Right lobe of liver (tissue), 6 donors: ENCODE measurements around the gene SLC7A8. TPM values are rescaled to one million over a fixed set of nuclear protein-coding genes. Genes with fewer than 3 reads are reported as not detected.
A peak's percentile ranks its signal among the peaks of the same experiment; 100 is the strongest.

Source experiments
- ATAC-seq, 4 donors: fragments of 200-7000 bp; cut with Tn5 transposase; one replicate each; pipeline ENCODE4 v1.9.1; 2020; ENCODE audit warnings: mild to moderate bottlenecking in 4 of 4, moderate library complexity in 4 of 4
- DNase-seq, 3 donors: peaks; one replicate each; pipeline ENCODE4 v3.0.0-alpha.2; 2020
- H3K27ac ChIP-seq, 3 donors: fragments of 200-600 bp; one replicate each; pipeline ENCODE4 v1.8.0; 2022
- H3K27me3 ChIP-seq, 2 donors: fragments of 200-600 bp; one replicate each; pipeline ENCODE4 v1.8.0; 2022
- H3K36me3 ChIP-seq, 4 donors: fragments of 200-600 bp; sonication (generic) in 1 of 4; one replicate each; pipeline versions ENCODE4 v1.5.1 to v1.8.0; 2017 to 2022; ENCODE audit warnings: control low read depth in 1 of 4
- H3K4me1 ChIP-seq, 4 donors: fragments of 200-600 bp; sonication (generic) in 1 of 4; one replicate each; pipeline versions ENCODE4 v1.5.1 to v1.8.0; 2017 to 2022; ENCODE audit warnings: control low read depth in 1 of 4
- H3K4me3 ChIP-seq, 3 donors: fragments of 200-600 bp; one replicate each; pipeline ENCODE4 v1.8.0; 2022
- H3K9me3 ChIP-seq, 4 donors: fragments of 200-600 bp; sonication (generic) in 1 of 4; one replicate each; pipeline versions ENCODE4 v1.5.1 to v1.8.0; 2017 to 2022; ENCODE audit warnings: control low read depth in 1 of 4
- CTCF ChIP-seq, 4 donors: fragments of 200-600 bp in 3 of 4; fragments of 450-650 bp in 1 of 4; IDR thresholded peaks; one replicate each; pipeline versions ENCODE4 v1.5.1 to v1.8.0; 2016 to 2022; ENCODE audit warnings: antibody characterized with exemption in 4 of 4, mild to moderate bottlenecking in 2 of 4
- POLR2A ChIP-seq: fragments of 450-650 bp; IDR thresholded peaks from one replicate; pipeline ENCODE4 v1.6.1; 2017; ENCODE audit warnings: antibody characterized with exemption, mild to moderate bottlenecking
- WGBS: methylation state at CpG from one replicate; pipeline ENCODE4 v1.1.6; 2018; ENCODE audit warnings: low coverage, low lambda C conversion rate; ENCODE audit not compliant: insufficient coverage; ENCODE audit errors: missing lambda C conversion rate; 5-methylcytosine and 5-hydroxymethylcytosine counted together
- intact Hi-C, 2 donors: fragments of 100-400 bp; cut with DNase I; formaldehyde crosslinking; loops; one replicate each; pipeline versions ENCODE4 v1.11.2 to v1.14.1; 2022
- total RNA-seq, 6 experiments: library from RNA; depleted of rRNA in 2 of 6; stranded (reverse); fragments of >200 nt in 2 of 6; fragmentation: NEBNext Ultra II Directional in 3 of 6; extraction: Animal tissue kit (Norgen Biotek cat#: 25700) in 3 of 6; gene quantifications; one replicate each; pipeline versions ENCODE4 v1.1.0 to v1.2.4, GENCODE V29; 2016 to 2023
- donor health status: DM: no; HTN: yes; CAD: no.
- donor health status: DM: no; HTN: no; CAD: no.
- donor health status: DM: no; HTN: no; CAD: no.
- donor health status: DM: no; HTN: yes; CAD: no.
- donor health status: DM: no; HTN: yes; CAD: no.

Gene SLC7A8
- total RNA-seq, 6 experiments from 2014 or later, result 3.2 to 10.1 (median 4.4) TPM

GRCh38 chr14:23173796-23174195 is 9.7 kb downstream of the SLC7A8 start:
- 54% methylated on average over 3 of the region's 3 CpGs for WGBS
- no peak overlapping the region for H3K27ac ChIP-seq
- no peak for DNase-seq
- H3K4me1 ChIP-seq, result no peaks in the 10 kb centered on the region
- H3K4me3 ChIP-seq, result no peak overlapping the region
- ATAC-seq, result no peak
- H3K36me3 ChIP-seq, result no peaks in the 10 kb centered on the region
- intact Hi-C loops, result no loop called here
- no peaks in the 10 kb centered on the region for H3K27me3 ChIP-seq
- H3K9me3 ChIP-seq, result no peaks in the 10 kb centered on the region
- TF ChIP-seq POLR2A (no peak), CTCF (IDR thresholded peaks at IDR 0.05) (no peak)

GRCh38 chr14:23173031-23173430 is 10.4 kb downstream of the SLC7A8 start:
- Histone ChIP-seq H3K36me3 (no peaks in the 10 kb centered on the region), H3K27me3 (no peaks in the 10 kb centered on the region), H3K27ac (no peak overlapping the region), H3K4me1 (no peaks in the 10 kb centered on the region), H3K9me3 (no peaks in the 10 kb centered on the region), H3K4me3 (no peak overlapping the region)
- ATAC-seq, result peak; percentile 61 to 74 (median 67)
- WGBS, result 67% methylated on average over 2 of the region's 2 CpGs
- intact Hi-C loops, result no loop called here
- no peak for TF ChIP-seq POLR2A
- no peak for TF ChIP-seq CTCF (IDR thresholded peaks at IDR 0.05)
- DNase-seq, result no peak

GRCh38 chr14:23172574-23172973 is 10.9 kb downstream of the SLC7A8 start:
- TF ChIP-seq CTCF (IDR thresholded peaks at IDR 0.05), result no peak
- TF ChIP-seq POLR2A, result no peak
- Histone ChIP-seq H3K27me3 (no peaks in the 10 kb centered on the region), H3K4me3 (no peak overlapping the region), H3K36me3 (no peaks in the 10 kb centered on the region), H3K4me1 (no peaks in the 10 kb centered on the region), H3K9me3 (no peaks in the 10 kb centered on the region), H3K27ac (no peak overlapping the region)
- DNase-seq, result no peak
- ATAC-seq, result no peak
- intact Hi-C loops, result no loop called here
- 39% methylated on average over 2 of the region's 3 CpGs for WGBS

- WGBS, result 73% methylated on average over 3 of the region's 5 CpGs
- Histone ChIP-seq H3K4me3 (no peak overlapping the region), H3K4me1 (no peaks in the 10 kb centered on the region), H3K36me3 (no peaks in the 10 kb centered on the region), H3K9me3 (no peaks in the 10 kb centered on the region), H3K27ac (no peak overlapping the region), H3K27me3 (no peaks in the 10 kb centered on the region)
- ATAC-seq, result no peak
- TF ChIP-seq POLR2A, result no peak
- no peak for TF ChIP-seq CTCF (IDR thresholded peaks at IDR 0.05)
- intact Hi-C loops, result no loop called here
- no peak for DNase-seq
Observed at GRCh38 chr14:23172096-23172495, 11.4 kb downstream of the SLC7A8 start.
